HG02938 (cell line): ENCODE measurements around the gene SPOCK2.

Experiments
- ATAC-seq: cut with Tn5 transposase; IDR thresholded peaks from one replicate; pipeline ENCODE4 v1.9.1; 2021; ENCODE audit warnings: mild to moderate bottlenecking, moderate library complexity; ENCODE audit not compliant: unreplicated experiment

The SPOCK2 gene

DNA sequence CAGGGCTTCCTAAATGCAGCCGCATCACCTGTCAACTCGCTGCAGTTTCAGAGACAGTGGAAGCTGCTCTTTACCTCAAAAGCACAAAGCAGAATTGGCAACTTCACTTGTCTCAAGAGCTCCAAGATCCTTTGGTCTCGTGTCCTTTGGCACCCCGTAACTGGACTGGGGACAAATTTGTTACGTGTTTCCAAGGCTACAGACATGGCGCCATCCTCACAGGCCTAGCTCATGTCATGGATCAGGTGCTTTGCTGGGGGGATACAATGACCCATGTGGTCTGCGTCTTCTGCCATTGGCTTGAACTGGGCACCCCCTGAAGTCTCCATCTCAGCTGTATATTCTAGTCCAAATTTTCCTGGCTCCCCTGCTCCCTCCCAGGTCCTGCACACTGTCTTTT lies 75.6 kb downstream of the SPOCK2 start:
- ATAC-seq: no peak

DNA sequence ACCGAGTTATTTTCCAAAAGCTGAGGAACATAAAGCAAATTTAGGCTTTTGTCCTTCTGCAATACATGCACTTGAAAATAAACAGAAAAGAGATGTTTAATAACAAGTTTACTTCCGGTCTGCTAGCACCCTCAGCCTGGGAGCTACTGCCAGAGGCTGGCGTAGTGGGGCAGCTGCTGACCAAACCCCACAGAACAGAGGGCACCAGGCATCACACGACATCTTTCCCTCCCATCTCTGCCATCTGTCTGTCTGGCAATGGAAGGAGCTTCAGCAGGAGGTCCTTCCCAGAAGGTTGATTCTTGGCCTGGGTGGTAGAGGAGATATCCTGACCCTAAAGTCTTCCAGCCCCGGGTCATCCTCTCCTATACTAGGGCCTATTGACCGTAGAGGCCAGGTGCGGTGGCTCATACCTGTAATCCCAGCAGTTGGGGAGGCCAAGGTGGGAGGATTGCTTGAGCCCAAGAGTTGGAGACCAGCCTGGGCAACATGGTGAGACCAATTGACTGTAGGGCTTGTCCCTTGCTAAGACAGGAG lies 76.3 kb downstream of the SPOCK2 start:
- ATAC-seq: no peak

DNA sequence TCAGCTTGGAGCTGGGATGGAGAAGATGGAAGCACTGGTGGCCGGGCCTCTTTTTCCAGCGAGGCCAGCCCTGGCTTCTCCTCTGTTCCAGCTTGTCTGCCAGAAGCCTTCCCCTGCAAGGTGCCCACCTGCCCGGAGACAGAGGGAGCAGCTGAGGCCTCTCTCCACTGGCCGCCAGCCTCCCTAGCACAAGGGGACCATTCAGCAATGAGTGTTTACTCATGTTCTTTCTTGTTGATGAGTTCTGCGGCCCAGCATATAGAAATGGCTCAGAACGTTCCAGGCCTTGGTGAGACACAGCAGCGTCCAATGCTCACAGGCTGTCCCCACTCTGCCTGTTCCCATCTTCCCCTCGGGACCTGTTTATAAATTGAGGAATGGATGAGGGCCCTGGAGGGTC lies 76.9 kb downstream of the SPOCK2 start:
- ATAC-seq: no peak

DNA sequence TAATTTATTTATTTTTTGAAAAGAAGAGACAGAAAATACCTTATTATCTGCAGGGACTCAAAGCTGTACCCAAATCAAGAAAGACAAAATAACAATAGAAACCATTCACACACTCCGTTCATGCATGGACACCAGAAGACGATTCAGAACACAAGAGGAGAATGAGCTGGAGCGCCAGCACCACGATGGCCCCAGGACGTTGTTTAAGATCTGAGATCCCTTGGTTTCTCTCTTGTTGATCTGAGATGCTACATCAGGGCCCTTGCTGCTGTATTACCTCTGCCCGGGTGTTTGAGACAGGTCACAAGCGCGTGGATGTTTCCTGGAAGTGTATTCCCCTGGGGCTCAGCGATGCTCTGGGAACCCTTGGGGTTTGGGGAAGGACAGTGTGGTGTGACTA lies 77.3 kb downstream of the SPOCK2 start:
- ATAC-seq: no peak

DNA sequence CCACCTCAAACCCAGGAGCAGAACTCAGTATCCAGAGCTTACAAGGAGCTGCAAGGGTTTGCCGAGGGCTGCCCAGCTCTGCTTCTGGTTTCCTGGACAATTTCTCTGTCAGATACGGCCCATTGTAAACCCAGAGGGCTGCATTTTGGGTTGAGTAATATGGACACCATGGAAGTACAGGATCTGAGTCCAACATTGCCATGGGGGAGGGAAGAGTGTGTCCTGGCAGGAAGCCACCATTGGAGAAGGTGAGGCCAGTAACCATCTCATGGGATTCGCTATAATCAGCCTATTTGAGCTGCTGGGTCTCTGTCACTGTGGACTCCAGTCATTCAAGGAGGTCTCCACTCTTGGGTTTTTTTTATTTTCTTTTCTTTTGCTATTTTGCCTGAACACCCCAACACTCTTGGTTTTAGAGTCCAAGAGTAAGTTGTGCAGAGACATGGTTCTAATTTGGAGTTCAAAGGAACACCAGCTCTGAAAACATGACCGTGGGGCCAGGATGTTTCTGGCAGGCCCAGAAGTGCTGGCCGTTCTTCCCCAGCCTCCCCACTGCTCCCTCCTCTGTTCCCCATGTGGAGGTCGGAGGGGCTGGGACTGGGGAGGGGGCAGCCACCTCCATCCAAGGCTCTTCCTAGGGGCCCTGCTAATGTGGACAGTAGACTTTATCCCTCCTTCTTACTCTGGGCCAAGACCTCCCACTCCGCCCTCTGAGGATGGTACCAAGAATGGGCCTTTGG lies 77.9 kb downstream of the SPOCK2 start:
- no peak for ATAC-seq

DNA sequence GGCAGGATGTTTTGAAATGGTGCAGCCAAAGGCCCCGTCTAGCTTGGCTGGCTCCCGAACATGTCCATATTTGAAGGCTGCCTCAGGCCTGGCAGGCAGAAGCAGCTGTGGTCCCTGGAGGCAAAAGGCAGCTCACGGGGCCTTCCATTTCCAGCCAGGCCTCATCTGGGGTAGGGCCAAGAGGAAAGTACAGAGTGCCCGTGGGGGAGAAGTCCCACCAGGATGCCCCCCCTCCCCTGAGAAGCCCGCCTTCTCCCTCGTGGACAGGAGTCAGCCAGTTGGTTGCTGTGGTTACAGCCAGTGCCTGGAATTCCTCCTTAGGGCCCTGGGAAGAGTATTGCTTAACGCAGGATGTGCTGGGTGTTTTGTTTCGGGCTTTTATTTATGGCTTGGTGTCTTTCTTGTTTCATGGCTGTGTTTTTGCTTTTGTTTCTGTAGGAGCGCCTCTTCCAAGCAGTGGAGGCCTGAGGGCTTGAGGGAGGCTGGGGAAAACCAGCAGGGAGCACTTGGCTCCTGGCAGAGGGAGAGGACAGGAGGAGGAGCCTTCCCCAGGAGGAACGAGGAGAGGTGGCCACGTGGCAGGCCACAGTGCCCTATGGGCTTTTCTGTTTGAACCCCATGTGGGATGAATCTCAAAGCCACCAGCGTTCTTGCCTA lies 78.8 kb downstream of the SPOCK2 start:
- ATAC-seq: no peak

DNA sequence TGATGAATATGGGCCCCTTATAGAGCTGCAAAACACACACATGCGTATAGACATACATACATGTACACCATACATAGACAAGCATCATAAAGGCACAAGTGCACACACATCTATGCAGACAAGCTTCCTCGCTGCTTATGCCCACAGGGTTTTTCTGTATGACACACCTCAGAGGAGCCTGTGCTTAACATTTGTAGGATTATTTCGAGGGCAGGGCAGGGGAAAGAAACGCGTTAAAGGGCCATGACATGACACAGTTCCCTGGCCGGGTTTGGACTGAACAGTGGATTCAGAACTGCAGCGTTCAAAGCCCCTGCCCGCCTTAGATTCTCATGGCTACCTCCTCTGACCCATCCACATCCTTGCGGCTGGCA lies 79.3 kb downstream of the SPOCK2 start:
- ATAC-seq: no peak
